Chondrocyte (in vitro differentiated cells): Measurements from ENCODE around the gene CYB5RL. TPM values are rescaled to one million over a fixed set of nuclear protein-coding genes. Genes with fewer than 3 reads are reported as not detected.

Experiments used
- DNase-seq: peaks from one replicate; pipeline ENCODE4 v3.0.0; 2021; ENCODE audit warnings: mixed read lengths, low spot score
- H3K27ac Mint-ChIP-seq: one replicate; pipeline ENCODE4 v1.8.0; 2021; ENCODE audit warnings: mild to moderate bottlenecking, moderate library complexity, mixed read lengths; ENCODE audit not compliant: unreplicated experiment
- H3K27me3 Mint-ChIP-seq: 2 replicates; pipeline ENCODE4 v1.8.0; 2021; ENCODE audit warnings: low read depth, mixed read lengths
- H3K36me3 Mint-ChIP-seq: 2 replicates; pipeline ENCODE4 v1.8.0; 2021; ENCODE audit warnings: low read depth, mixed read lengths
- H3K4me1 Mint-ChIP-seq: 2 replicates; pipeline ENCODE4 v1.8.0; 2021; ENCODE audit warnings: low read depth, mild to moderate bottlenecking, mixed read lengths
- H3K4me3 Mint-ChIP-seq: one replicate; pipeline ENCODE4 v1.8.0; 2021; ENCODE audit warnings: mild to moderate bottlenecking, moderate library complexity, mixed read lengths; ENCODE audit not compliant: unreplicated experiment
- H3K9me3 Mint-ChIP-seq: 2 replicates; pipeline ENCODE4 v1.8.0; 2021; ENCODE audit warnings: low read depth, mixed read lengths
- CTCF ChIP-seq: fragments of 200-600 bp; sonication (generic); IDR thresholded peaks from 2 replicates; pipeline ENCODE4 v1.5.0; 2021; ENCODE audit warnings: antibody characterized with exemption, mild to moderate bottlenecking, moderate library complexity
- total RNA-seq: library from RNA; stranded (reverse); gene quantifications from 3 replicates; pipeline ENCODE4 v1.2.1, GENCODE V29; 2021

The CYB5RL gene
- total RNA-seq, 1 donor from 2014 or later: 7.8 TPM

DNA sequence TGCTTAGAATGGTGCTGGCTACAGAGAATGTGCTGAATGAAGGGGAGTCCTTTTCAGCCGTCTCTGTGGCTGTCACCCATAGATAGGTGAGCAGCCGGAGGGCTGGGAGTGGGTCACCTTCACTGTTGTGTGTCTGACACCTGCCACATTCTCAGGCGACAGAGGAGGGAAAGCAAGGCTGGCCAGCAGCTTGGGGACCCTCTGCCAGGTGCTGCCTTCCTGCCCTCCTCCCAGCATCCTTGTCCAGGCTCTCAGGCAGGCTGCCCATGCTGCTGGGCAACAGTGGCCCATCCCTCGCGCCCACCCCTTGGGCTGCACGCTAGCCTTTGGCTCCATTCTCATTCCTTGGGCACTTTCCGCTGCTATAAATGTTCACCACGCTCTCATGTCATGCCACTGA lies 22.1 kb downstream of the CYB5RL start:
- peak; percentile 59 for DNase-seq
- Mint-ChIP-seq H3K27ac (no peak overlapping the region), H3K4me1 (no peaks in the 10 kb centered on the region), H3K36me3 (no peaks in the 10 kb centered on the region), H3K4me3 (no peak overlapping the region), H3K27me3 (no peaks in the 10 kb centered on the region), H3K9me3 (no peaks in the 10 kb centered on the region)
- TF ChIP-seq CTCF: no peak

- no peak overlapping the region for H3K4me3 Mint-ChIP-seq
- H3K27ac Mint-ChIP-seq: no peak overlapping the region
- peak; percentile 63 for DNase-seq
- no peaks in the 10 kb centered on the region for H3K4me1 Mint-ChIP-seq
- no peaks in the 10 kb centered on the region for H3K36me3 Mint-ChIP-seq
- no peaks in the 10 kb centered on the region for H3K27me3 Mint-ChIP-seq
- TF ChIP-seq CTCF: no peak
- no peaks in the 10 kb centered on the region for H3K9me3 Mint-ChIP-seq
These were observed 23.1 kb downstream of the CYB5RL start for GRCh38 chr1:54176621-54177327.

DNA sequence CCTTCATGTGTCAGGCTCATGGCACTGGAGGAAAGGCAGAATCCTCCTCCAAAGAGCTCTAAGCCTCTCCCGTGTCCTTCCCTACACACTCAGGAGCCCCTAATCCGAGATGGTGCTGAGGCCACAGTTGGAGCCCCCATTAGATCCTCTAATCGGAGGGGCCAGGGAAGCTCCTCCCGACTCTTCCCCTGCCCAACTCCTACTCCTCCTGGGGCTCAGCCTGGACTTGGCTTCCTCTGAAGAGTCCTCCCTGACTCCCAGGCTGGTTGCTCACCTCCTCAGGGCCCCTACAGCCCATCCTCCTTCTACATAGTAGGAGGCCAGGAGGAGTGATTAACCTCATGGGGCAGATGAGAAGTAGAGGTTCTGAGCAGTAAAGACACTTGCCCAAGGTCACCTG lies 25.7 kb downstream of the CYB5RL start:
- no peak overlapping the region for H3K4me3 Mint-ChIP-seq
- no peaks in the 10 kb centered on the region for H3K9me3 Mint-ChIP-seq
- H3K4me1 Mint-ChIP-seq: no peaks in the 10 kb centered on the region
- no peak for TF ChIP-seq CTCF
- H3K27ac Mint-ChIP-seq: no peak overlapping the region
- peak; percentile 42 for DNase-seq
- no peaks in the 10 kb centered on the region for H3K27me3 Mint-ChIP-seq
- no peaks in the 10 kb centered on the region for H3K36me3 Mint-ChIP-seq

DNA sequence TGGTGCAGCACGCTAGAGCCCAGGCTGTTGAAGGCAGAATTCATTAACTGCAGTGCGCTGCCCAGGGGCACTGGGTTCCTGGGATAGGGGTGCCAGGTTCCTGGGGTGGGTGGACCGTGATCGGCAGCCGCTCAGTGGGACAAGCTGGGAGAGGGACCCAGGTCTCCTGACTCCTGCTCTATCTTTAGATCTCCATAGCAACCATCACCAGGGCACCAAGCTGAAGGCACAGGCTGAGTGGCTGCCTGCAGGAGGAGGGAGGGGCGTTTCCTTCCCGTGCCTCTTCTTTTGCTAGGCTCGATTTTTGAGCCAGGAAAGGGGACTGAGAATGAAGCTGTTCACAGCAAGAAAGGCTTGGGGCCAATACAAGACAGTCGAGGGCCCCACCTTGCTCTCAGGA lies 26.1 kb downstream of the CYB5RL start:
- H3K9me3 Mint-ChIP-seq: no peaks in the 10 kb centered on the region
- no peaks in the 10 kb centered on the region for H3K27me3 Mint-ChIP-seq
- peak; percentile 50 for DNase-seq
- H3K4me1 Mint-ChIP-seq: no peaks in the 10 kb centered on the region
- H3K4me3 Mint-ChIP-seq: no peak overlapping the region
- no peak overlapping the region for H3K27ac Mint-ChIP-seq
- H3K36me3 Mint-ChIP-seq: no peaks in the 10 kb centered on the region
- TF ChIP-seq CTCF: no peak

DNA sequence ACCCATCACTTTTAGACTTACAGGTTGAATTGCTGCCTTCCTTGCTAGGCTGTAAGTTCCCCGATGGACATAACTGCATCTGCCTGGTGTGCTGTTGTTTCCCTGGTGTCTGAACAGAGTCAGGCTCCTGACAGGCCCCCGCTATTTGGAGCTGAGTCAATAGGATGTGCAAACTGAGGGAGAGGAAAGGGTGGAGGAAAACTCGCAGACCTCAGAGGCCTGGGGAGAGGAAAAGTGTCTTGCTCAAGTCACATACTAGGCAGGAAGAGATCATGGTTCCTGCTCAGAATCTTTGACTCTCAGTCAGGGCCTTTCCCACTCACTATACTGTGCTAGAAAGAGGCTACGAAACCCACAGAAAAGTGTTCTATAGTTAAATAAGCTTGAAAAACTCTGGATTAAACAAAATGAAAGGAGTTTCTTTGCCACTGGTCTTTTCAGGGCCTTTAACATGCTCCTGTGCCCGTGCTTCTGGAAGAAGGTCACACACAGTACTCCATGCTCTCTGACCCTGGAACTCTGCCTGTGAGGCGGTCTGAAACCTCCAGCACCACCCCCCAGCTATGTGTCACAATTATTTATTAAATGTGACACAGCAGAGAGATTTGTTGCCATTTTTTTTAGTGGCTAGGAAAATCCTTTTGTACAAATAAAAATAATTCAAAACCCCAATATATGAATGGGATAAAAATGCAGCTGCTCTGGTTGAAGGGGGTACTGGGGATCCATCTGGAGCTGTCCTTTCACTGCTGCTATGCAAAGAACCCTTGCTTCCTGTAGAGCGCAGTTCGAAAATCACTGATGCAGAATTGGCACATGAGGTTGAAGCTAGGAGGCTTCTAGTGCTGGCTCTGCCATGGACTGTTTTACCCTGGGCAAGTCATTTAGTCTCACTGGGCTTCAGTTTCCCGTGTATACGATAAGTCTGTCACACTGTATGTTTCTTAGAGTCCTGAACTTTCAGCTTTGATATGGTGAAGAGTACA lies 26.9 kb downstream of the CYB5RL start:
- H3K27me3 Mint-ChIP-seq: no peaks in the 10 kb centered on the region
- DNase-seq: peak; percentile 25
- H3K4me1 Mint-ChIP-seq: no peaks in the 10 kb centered on the region
- H3K27ac Mint-ChIP-seq: no peak overlapping the region
- H3K4me3 Mint-ChIP-seq: no peak overlapping the region
- H3K36me3 Mint-ChIP-seq: no peaks in the 10 kb centered on the region
- TF ChIP-seq CTCF: no peak
- H3K9me3 Mint-ChIP-seq: no peaks in the 10 kb centered on the region
